HEK293 (cell line): ENCODE measurements around the gene AGFG1.

Source experiments
- CTCF ChIA-PET: fragments of 350-600 bp; formaldehyde crosslinking; extraction: SDS; loops from one replicate; lab custom pipeline; 2021; ENCODE audit warnings: antibody characterized with exemption; lab: Yijun Ruan, JAX
- POLR2A ChIA-PET: fragments of 300-600 bp; formaldehyde crosslinking; extraction: SDS; loops from one replicate; lab custom pipeline; 2020; ENCODE audit warnings: antibody characterized with exemption, inconsistent platforms; lab: Yijun Ruan, JAX
- H3K27ac ChIP-seq: fragments of 200-500 bp; sonication (Bioruptor generic); 2 replicates; pipeline ENCODE4 v1.5.1; 2014; ENCODE audit warnings: low read depth, low read length, control low read depth, inconsistent platforms; ENCODE audit errors: extremely low read depth
- H3K36me3 ChIP-seq, 2 experiments: fragments of 200-500 bp in 1 of 2; sonication (Bioruptor generic) in 1 of 2; 1 replicate in 1 of 2; 2 replicates in 1 of 2; pipeline ENCODE4 v1.5.1; 2014 to 2017; ENCODE audit warnings: inconsistent platforms in 2 of 2, low read length in 2 of 2; ENCODE audit not compliant: control insufficient read depth in 2 of 2, insufficient read depth in 1 of 2
- H3K4me1 ChIP-seq: fragments of 200-500 bp; sonication (Bioruptor generic); 2 replicates; pipeline ENCODE4 v1.5.1; 2014; ENCODE audit warnings: mild to moderate bottlenecking, low read length, inconsistent platforms; ENCODE audit not compliant: control insufficient read depth, insufficient read depth
- H3K4me3 ChIP-seq: 2 replicates; pipeline ENCODE4 v1.5.1; 2011; ENCODE audit warnings: low read depth, mild to moderate bottlenecking, control low read depth, low read length, moderate library complexity
- H3K9me3 ChIP-seq: fragments of 200-500 bp; sonication (Bioruptor generic); 2 replicates; pipeline ENCODE4 v1.5.1; 2014; ENCODE audit warnings: low read depth, low read length, inconsistent platforms; ENCODE audit not compliant: control insufficient read depth, insufficient read depth
- HIC1 ChIP-seq: fragments of 450-650 bp; formaldehyde crosslinking; IDR thresholded peaks from 2 replicates; pipeline ENCODE4 v1.5.1; 2016; ENCODE audit warnings: missing biosample characterization, missing genetic modification characterization
- MYNN ChIP-seq: fragments of 450-650 bp; formaldehyde crosslinking; IDR thresholded peaks from 2 replicates; pipeline ENCODE4 v1.5.1; 2016; ENCODE audit warnings: missing biosample characterization, missing genetic modification characterization, borderline replicate concordance
- PRDM2 ChIP-seq: fragments of 450-650 bp; formaldehyde crosslinking; IDR thresholded peaks from 2 replicates; pipeline ENCODE4 v1.5.1; 2016; ENCODE audit warnings: missing biosample characterization, missing genetic modification characterization, borderline replicate concordance
- SCRT1 ChIP-seq: fragments of 450-650 bp; formaldehyde crosslinking; IDR thresholded peaks from 2 replicates; pipeline ENCODE4 v1.5.1; 2016; ENCODE audit warnings: missing biosample characterization, missing genetic modification characterization, borderline replicate concordance
- SETDB1 ChIP-seq: IDR thresholded peaks from one replicate; pipeline ENCODE4 v1.6.1; 2017; ENCODE audit warnings: mild to moderate bottlenecking, low read length, moderate library complexity, mixed read lengths; ENCODE audit not compliant: insufficient read length
- TRIM28 ChIP-seq: IDR thresholded peaks from 2 replicates; pipeline ENCODE4 v1.6.1; 2011; ENCODE audit warnings: low read length, control low read depth, borderline replicate concordance
- ZBTB21 ChIP-seq: fragments of 450-650 bp; formaldehyde crosslinking; IDR thresholded peaks from 2 replicates; pipeline ENCODE4 v1.5.1; 2017; ENCODE audit warnings: missing biosample characterization, missing genetic modification characterization
- ZNF10 ChIP-seq: fragments of 450-650 bp; formaldehyde crosslinking; IDR thresholded peaks from 2 replicates; pipeline ENCODE4 v1.5.1; 2017; ENCODE audit warnings: missing biosample characterization, missing genetic modification characterization
- ZNF174 ChIP-seq: fragments of 450-650 bp; formaldehyde crosslinking; IDR thresholded peaks from 2 replicates; pipeline ENCODE4 v1.5.0; 2017; ENCODE audit warnings: missing biosample characterization, mild to moderate bottlenecking, missing genetic modification characterization
- ZNF19 ChIP-seq: fragments of 450-650 bp; formaldehyde crosslinking; IDR thresholded peaks from 2 replicates; pipeline ENCODE4; 2016; ENCODE audit warnings: missing biosample characterization, missing genetic modification characterization, low read depth
- ZNF274 ChIP-seq, 2 experiments: fragments of 200-500 bp in 1 of 2; fragments of 450-650 bp in 1 of 2; sonication (Bioruptor generic) in 1 of 2; formaldehyde crosslinking in 1 of 2; IDR thresholded peaks; 2 replicates each; pipeline versions ENCODE4 v1.5.1 to v1.6.1; 2014 to 2016; ENCODE audit warnings: borderline replicate concordance in 1 of 2, inconsistent platforms in 1 of 2, low read length in 1 of 2, missing biosample characterization in 1 of 2, missing genetic modification characterization in 1 of 2
- ZNF433 ChIP-seq: fragments of 450-650 bp; formaldehyde crosslinking; IDR thresholded peaks from 2 replicates; pipeline ENCODE4 v1.5.1; 2016; ENCODE audit warnings: missing biosample characterization, missing genetic modification characterization, low read depth
- ZNF549 ChIP-seq: fragments of 450-650 bp; IDR thresholded peaks from 2 replicates; pipeline ENCODE4 v1.5.1; 2018; ENCODE audit warnings: missing biosample characterization, missing genetic modification characterization, mild to moderate bottlenecking, inconsistent platforms, moderate library complexity
- ZNF701 ChIP-seq: fragments of 450-650 bp; formaldehyde crosslinking; IDR thresholded peaks from 2 replicates; pipeline ENCODE4 v1.5.1; 2016; ENCODE audit warnings: missing biosample characterization, missing genetic modification characterization
- TF ChIP-seq, protein P1 (sequence below): fragments of 450-650 bp; formaldehyde crosslinking; IDR thresholded peaks from 2 replicates; pipeline ENCODE4 v1.5.1; 2016; ENCODE audit warnings: missing biosample characterization, missing genetic modification characterization
- TF ChIP-seq, protein P2 (sequence below): fragments of 450-650 bp; formaldehyde crosslinking; IDR thresholded peaks from 2 replicates; pipeline ENCODE4 v1.5.1; 2016; ENCODE audit warnings: missing biosample characterization, missing genetic modification characterization
- TF ChIP-seq, protein P3 (sequence below): fragments of 450-650 bp; formaldehyde crosslinking; IDR thresholded peaks from 2 replicates; pipeline ENCODE4 v1.5.1; 2016; ENCODE audit warnings: missing biosample characterization, missing genetic modification characterization
- TF ChIP-seq, protein P4 (sequence below): fragments of 450-650 bp; formaldehyde crosslinking; IDR thresholded peaks from 2 replicates; pipeline ENCODE4 v1.5.1; 2016; ENCODE audit warnings: missing biosample characterization, missing genetic modification characterization

The AGFG1 gene

GRCh38 chr2:227529871-227530270, 57.9 kb downstream of the AGFG1 start (continued):
- TF ChIP-seq ZNF174 (tag by site-specific recombination) (no peak), ZNF549 (tag by site-specific recombination) (no peak), ZNF433 (tag by site-specific recombination) (no peak), HIC1 (tag by site-specific recombination) (no peak), MYNN (tag by site-specific recombination) (no peak), ZNF19 (no peak)
- TF ChIP-seq, protein P1, sequence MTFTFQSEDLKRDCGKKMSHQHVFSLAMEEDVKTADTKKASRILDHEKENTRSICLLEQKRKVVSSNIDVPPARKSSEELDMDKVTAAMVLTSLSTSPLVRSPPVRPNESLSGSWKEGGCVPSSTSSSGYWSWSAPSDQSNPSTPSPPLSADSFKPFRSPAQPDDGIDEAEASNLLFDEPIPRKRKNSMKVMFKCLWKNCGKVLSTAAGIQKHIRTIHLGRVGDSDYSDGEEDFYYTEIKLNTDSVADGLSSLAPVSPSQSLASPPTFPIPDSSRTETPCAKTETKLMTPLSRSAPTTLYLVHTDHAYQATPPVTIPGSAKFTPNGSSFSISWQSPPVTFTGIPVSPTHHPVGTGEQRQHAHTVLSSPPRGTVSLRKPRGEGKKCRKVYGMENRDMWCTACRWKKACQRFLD (tag by site-specific recombination) = no peak
- TF ChIP-seq, protein P2, sequence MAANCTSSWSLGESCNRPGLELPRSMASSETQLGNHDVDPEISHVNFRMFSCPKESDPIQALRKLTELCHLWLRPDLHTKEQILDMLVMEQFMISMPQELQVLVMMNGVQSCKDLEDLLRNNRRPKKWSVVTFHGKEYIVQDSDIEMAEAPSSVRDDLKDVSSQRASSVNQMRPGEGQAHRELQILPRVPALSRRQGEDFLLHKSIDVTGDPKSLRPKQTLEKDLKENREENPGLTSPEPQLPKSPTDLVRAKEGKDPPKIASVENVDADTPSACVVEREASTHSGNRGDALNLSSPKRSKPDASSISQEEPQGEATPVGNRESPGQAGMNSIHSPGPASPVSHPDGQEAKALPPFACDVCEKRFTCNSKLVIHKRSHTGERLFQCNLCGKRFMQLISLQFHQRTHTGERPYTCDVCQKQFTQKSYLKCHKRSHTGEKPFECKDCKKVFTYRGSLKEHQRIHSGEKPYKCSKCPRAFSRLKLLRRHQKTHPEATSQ (tag by site-specific recombination) = no peak
- TF ChIP-seq, protein P3, sequence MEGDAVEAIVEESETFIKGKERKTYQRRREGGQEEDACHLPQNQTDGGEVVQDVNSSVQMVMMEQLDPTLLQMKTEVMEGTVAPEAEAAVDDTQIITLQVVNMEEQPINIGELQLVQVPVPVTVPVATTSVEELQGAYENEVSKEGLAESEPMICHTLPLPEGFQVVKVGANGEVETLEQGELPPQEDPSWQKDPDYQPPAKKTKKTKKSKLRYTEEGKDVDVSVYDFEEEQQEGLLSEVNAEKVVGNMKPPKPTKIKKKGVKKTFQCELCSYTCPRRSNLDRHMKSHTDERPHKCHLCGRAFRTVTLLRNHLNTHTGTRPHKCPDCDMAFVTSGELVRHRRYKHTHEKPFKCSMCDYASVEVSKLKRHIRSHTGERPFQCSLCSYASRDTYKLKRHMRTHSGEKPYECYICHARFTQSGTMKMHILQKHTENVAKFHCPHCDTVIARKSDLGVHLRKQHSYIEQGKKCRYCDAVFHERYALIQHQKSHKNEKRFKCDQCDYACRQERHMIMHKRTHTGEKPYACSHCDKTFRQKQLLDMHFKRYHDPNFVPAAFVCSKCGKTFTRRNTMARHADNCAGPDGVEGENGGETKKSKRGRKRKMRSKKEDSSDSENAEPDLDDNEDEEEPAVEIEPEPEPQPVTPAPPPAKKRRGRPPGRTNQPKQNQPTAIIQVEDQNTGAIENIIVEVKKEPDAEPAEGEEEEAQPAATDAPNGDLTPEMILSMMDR (tag by site-specific recombination) = no peak
- TF ChIP-seq, all 188 proteins: peak for 0

DNA sequence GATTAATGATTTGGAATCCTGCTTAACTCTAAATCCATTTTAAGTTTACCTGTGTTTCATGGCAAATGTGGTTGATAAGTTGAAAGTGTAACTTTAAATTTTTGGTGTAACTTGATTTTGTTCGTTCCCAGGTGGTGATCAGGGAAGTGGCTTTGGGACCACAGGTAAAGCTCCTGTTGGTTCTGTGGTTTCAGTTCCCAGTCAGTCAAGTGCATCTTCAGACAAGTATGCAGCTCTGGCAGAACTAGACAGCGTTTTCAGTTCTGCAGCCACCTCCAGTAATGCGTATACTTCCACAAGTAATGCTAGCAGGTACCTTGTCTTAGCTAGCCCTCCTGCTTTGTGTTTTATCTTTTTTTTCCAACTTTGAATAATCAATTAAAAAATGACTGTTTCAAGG, 62.8 kb downstream of the AGFG1 start:
- POLR2A ChIA-PET = no interaction called here
- no peak overlapping the region for H3K27ac ChIP-seq
- no peaks in the 10 kb centered on the region for H3K9me3 ChIP-seq
- TF ChIP-seq ZNF701 (tag by site-specific recombination) (no peak), ZNF10 (no peak), ZNF433 (tag by site-specific recombination) (no peak), PRDM2 (tag by site-specific recombination) (no peak), TRIM28 (no peak), SCRT1 (no peak), SETDB1 (no peak), ZBTB21 (tag by site-specific recombination) (no peak), ZNF274 (IDR thresholded peaks at IDR 0.05; ENCODE audit: low read length) (no peak), ZNF274 (tag by site-specific recombination; IDR thresholded peaks at IDR 0.05; ENCODE audit: borderline replicate concordance) (no peak)
- TF ChIP-seq, protein P1 (tag by site-specific recombination) = no peak
- TF ChIP-seq, protein P4, sequence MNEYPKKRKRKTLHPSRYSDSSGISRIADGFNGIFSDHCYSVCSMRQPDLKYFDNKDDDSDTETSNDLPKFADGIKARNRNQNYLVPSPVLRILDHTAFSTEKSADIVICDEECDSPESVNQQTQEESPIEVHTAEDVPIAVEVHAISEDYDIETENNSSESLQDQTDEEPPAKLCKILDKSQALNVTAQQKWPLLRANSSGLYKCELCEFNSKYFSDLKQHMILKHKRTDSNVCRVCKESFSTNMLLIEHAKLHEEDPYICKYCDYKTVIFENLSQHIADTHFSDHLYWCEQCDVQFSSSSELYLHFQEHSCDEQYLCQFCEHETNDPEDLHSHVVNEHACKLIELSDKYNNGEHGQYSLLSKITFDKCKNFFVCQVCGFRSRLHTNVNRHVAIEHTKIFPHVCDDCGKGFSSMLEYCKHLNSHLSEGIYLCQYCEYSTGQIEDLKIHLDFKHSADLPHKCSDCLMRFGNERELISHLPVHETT (tag by site-specific recombination) = no peak
- H3K4me1 ChIP-seq = no peaks in the 10 kb centered on the region
- peaks cover 34 to 80% of the 10 kb centered on the region in 2 experiments for H3K36me3 ChIP-seq
- CTCF ChIA-PET = interaction anchor here (0.6 kb wide), 1 partner anchor 15 kb away, joined by 3 read pairs; no protein-coding TSS in a partner anchor
- H3K4me3 ChIP-seq = no peak overlapping the region
